WTC11 (cell line): Measurements from ENCODE around the gene LDLRAD4. TPM values are rescaled to one million over a fixed set of nuclear protein-coding genes. Genes with fewer than 3 reads are reported as not detected.

Experiments
- ATAC-seq: fragments of 200-7000 bp; cut with Tn5 transposase; 2 replicates; pipeline ENCODE4 v1.10.0; 2021; ENCODE audit warnings: mild to moderate bottlenecking, moderate library complexity
- CTCF ChIA-PET: fragments of 300-600 bp; sonication (Branson Sonifier 250); formaldehyde crosslinking; loops from one replicate; lab custom pipeline; 2021; ENCODE audit warnings: antibody characterized with exemption; lab: Charles Lee
- POLR2A ChIA-PET: fragments of 350-600 bp; sonication (Branson Sonifier 250); formaldehyde crosslinking; loops from one replicate; lab custom pipeline; 2021; ENCODE audit warnings: antibody characterized with exemption; lab: Charles Lee
- DNase-seq: peaks from one replicate; pipeline ENCODE4 v3.0.0; 2021; ENCODE audit warnings: low spot score
- H3K27ac Mint-ChIP-seq: 2 replicates; pipeline ENCODE4 v1.8.0; 2021; ENCODE audit warnings: mixed read lengths
- H3K27me3 Mint-ChIP-seq: 2 replicates; pipeline ENCODE4 v1.8.0; 2021; ENCODE audit warnings: low read depth, mild to moderate bottlenecking, moderate library complexity, mixed read lengths
- H3K36me3 Mint-ChIP-seq: 2 replicates; pipeline ENCODE4 v1.8.0; 2021; ENCODE audit warnings: mixed read lengths
- H3K4me1 Mint-ChIP-seq: 2 replicates; pipeline ENCODE4 v1.8.0; 2022; ENCODE audit warnings: mixed read lengths
- H3K4me3 Mint-ChIP-seq: 2 replicates; pipeline ENCODE4 v1.8.0; 2021; ENCODE audit warnings: mild to moderate bottlenecking, moderate library complexity, mixed read lengths
- H3K9me3 Mint-ChIP-seq: 2 replicates; pipeline ENCODE4 v1.8.0; 2021; ENCODE audit warnings: mixed read lengths
- CREM ChIP-seq: sonication (generic); formaldehyde crosslinking; IDR thresholded peaks from 2 replicates; pipeline ENCODE4 v1.8.1; 2022; ENCODE audit warnings: mild to moderate bottlenecking, missing genetic modification reagents, moderate library complexity
- ELF4 ChIP-seq: sonication (generic); formaldehyde crosslinking; IDR thresholded peaks from 2 replicates; pipeline ENCODE4 v1.8.1; 2022; ENCODE audit warnings: low read depth, mild to moderate bottlenecking, moderate library complexity, missing genetic modification reagents
- FOXP1 ChIP-seq: sonication (generic); formaldehyde crosslinking; IDR thresholded peaks from 2 replicates; pipeline ENCODE4 v1.8.0; 2022; ENCODE audit warnings: missing genetic modification reagents, mild to moderate bottlenecking, moderate library complexity, borderline replicate concordance
- GRHL2 ChIP-seq: fragments of 250-450 bp; sonication (Bioruptor Pico); IDR thresholded peaks from 2 replicates; pipeline ENCODE4 v1.8.0; 2022; ENCODE audit warnings: mild to moderate bottlenecking, moderate library complexity; ENCODE audit not compliant: insufficient replicate concordance, severe bottlenecking
- KAT7 ChIP-seq: sonication (generic); formaldehyde crosslinking; IDR thresholded peaks from 2 replicates; pipeline ENCODE4 v1.8.1; 2023; ENCODE audit warnings: missing genetic modification reagents, mild to moderate bottlenecking, borderline replicate concordance
- MAX ChIP-seq: sonication (generic); formaldehyde crosslinking; IDR thresholded peaks from 2 replicates; pipeline ENCODE4 v1.8.0; 2022; ENCODE audit warnings: mild to moderate bottlenecking, missing genetic modification reagents
- MXD4 ChIP-seq: fragments of 250-450 bp; sonication (Bioruptor Pico); IDR thresholded peaks from 2 replicates; pipeline ENCODE4 v1.8.0; 2021; ENCODE audit warnings: mild to moderate bottlenecking, moderate library complexity, borderline replicate concordance
- NFATC4 ChIP-seq: fragments of 250-450 bp; sonication (Bioruptor Pico); IDR thresholded peaks from 2 replicates; pipeline ENCODE4 v1.9.0; 2021; ENCODE audit warnings: mild to moderate bottlenecking
- NFE2L1 ChIP-seq: sonication (generic); formaldehyde crosslinking; IDR thresholded peaks from 2 replicates; pipeline ENCODE4 v1.8.1; 2023; ENCODE audit warnings: missing genetic modification reagents
- NR1H2 ChIP-seq: sonication (generic); formaldehyde crosslinking; IDR thresholded peaks from 2 replicates; pipeline ENCODE4 v1.9.0; 2021; ENCODE audit warnings: mild to moderate bottlenecking, moderate library complexity, missing genetic modification reagents
- NR2C2 ChIP-seq: sonication (generic); formaldehyde crosslinking; IDR thresholded peaks from 2 replicates; pipeline ENCODE4 v1.8.0; 2022; ENCODE audit warnings: mild to moderate bottlenecking, missing genetic modification reagents
- NR3C1 ChIP-seq: sonication (generic); formaldehyde crosslinking; conservative IDR thresholded peaks from 2 replicates; pipeline ENCODE4 v1.8.1; 2023; ENCODE audit warnings: low read depth, mild to moderate bottlenecking, missing genetic modification reagents
- RELA ChIP-seq: sonication (generic); formaldehyde crosslinking; IDR thresholded peaks from 2 replicates; pipeline ENCODE4 v1.8.1; 2022; ENCODE audit warnings: missing genetic modification reagents, mild to moderate bottlenecking, borderline replicate concordance
- SOX15 ChIP-seq: fragments of 250-450 bp; sonication (Bioruptor Pico); IDR thresholded peaks from 2 replicates; pipeline ENCODE4 v1.9.0; 2021; ENCODE audit warnings: mild to moderate bottlenecking
- TCF7 ChIP-seq: sonication (generic); formaldehyde crosslinking; IDR thresholded peaks from 2 replicates; pipeline ENCODE4 v1.8.0; 2022; ENCODE audit warnings: mild to moderate bottlenecking, low read depth, missing genetic modification reagents, moderate library complexity
- ZNF138 ChIP-seq: sonication (generic); formaldehyde crosslinking; conservative IDR thresholded peaks from 2 replicates; pipeline ENCODE4 v1.8.1; 2022; ENCODE audit warnings: mild to moderate bottlenecking, moderate library complexity, missing genetic modification reagents
- ZNF671 ChIP-seq: fragments of 250-450 bp; sonication (Bioruptor Pico); IDR thresholded peaks from 2 replicates; pipeline ENCODE4 v1.8.0; 2021; ENCODE audit warnings: mild to moderate bottlenecking
- total RNA-seq: library from RNA; stranded (reverse); gene quantifications from 3 replicates; pipeline ENCODE4 v1.2.3, GENCODE V29; 2021
- TF ChIP-seq, protein P1 (sequence below): fragments of 250-450 bp; sonication (Bioruptor Pico); IDR thresholded peaks from 2 replicates; pipeline ENCODE4 v1.9.0; 2021; ENCODE audit warnings: mild to moderate bottlenecking
- TF ChIP-seq, protein P2 (sequence below): fragments of 250-450 bp; sonication (Bioruptor Pico); IDR thresholded peaks from 2 replicates; pipeline ENCODE4 v1.8.0; 2021; ENCODE audit warnings: mild to moderate bottlenecking
- TF ChIP-seq, protein P3 (sequence below): sonication (generic); formaldehyde crosslinking; conservative IDR thresholded peaks from 2 replicates; pipeline ENCODE4 v1.8.1; 2022; ENCODE audit warnings: mild to moderate bottlenecking, missing genetic modification reagents
- TF ChIP-seq, protein P4 (sequence below): sonication (generic); formaldehyde crosslinking; IDR thresholded peaks from 2 replicates; pipeline ENCODE4 v1.8.1; 2022; ENCODE audit warnings: mild to moderate bottlenecking, moderate library complexity, missing genetic modification reagents

Gene LDLRAD4
- total RNA-seq, 1 experiment from 2014 or later = 6.2 TPM

DNA sequence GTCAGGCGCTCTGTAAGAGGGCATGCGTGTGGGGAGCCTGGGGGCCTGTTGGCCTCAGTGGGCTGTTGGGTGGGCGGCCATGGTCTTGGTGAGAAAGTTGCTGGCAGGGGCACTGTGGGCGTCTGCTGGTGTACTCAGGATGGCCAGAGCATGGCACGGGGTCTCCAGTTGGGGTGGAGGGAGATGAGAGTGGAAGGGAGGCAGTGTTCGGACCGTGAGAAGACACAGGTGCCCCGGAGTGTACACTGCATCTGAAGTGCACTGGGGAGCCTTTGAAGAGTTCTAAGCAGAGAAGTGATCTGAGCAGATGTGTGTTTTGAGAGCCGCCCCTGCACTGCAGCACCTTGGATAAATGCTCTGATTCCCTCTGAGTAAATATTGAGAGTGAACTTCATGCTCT, 150.8 kb downstream of the LDLRAD4 start (continued):
- TF ChIP-seq, protein P1, sequence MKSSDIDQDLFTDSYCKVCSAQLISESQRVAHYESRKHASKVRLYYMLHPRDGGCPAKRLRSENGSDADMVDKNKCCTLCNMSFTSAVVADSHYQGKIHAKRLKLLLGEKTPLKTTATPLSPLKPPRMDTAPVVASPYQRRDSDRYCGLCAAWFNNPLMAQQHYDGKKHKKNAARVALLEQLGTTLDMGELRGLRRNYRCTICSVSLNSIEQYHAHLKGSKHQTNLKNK (CRISPR knock-in tag) = no peak
- no peak for TF ChIP-seq NFE2L1 (CRISPR knock-in tag)
- TF ChIP-seq ELF4 = no peak
- TF ChIP-seq MAX (CRISPR knock-in tag) = no peak
- TF ChIP-seq NR3C1 = no peak
- TF ChIP-seq, protein P2, sequence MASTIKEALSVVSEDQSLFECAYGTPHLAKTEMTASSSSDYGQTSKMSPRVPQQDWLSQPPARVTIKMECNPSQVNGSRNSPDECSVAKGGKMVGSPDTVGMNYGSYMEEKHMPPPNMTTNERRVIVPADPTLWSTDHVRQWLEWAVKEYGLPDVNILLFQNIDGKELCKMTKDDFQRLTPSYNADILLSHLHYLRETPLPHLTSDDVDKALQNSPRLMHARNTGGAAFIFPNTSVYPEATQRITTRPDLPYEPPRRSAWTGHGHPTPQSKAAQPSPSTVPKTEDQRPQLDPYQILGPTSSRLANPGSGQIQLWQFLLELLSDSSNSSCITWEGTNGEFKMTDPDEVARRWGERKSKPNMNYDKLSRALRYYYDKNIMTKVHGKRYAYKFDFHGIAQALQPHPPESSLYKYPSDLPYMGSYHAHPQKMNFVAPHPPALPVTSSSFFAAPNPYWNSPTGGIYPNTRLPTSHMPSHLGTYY (CRISPR knock-in tag) = no peak

DNA sequence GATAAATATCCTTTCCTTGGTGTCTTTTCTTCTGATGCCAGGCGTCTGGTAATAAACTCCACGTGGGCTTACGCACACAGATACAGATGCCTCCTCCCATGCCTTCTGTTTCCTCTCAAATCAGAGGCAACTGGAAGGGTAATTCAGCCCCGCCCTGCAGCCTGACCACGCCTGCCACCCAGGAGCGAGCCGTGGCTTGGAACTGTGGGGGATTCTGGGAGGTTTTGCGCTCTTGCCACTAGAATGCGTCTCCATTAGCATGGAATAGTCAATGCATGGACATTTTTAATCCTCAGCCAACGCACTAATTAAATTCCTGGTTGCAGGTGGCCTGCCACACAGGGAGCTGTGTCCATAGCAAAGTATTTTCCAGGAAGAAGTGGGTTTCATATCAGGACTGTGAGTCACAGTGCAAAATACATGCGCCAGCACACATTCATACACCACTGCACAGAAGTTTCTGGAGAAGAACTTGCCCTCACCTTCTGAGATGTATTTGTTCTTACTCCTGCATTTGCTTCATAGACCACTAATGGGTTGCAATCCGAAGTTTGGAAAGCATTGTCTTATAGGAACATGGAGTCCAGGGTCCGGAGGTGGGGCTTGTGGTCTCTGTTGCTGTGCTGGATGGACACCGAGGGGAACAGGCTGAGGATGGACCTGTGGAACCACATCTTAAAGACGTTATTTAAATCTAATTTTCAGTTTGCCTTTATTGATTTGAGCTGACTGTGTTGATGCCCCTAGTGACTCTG, 151.4 kb downstream of the LDLRAD4 start:
- ChIA-PET CTCF (no interaction called here), POLR2A (no interaction called here)
- Mint-ChIP-seq H3K4me1 (peaks cover 27% of the 10 kb centered on the region), H3K9me3 (no peaks in the 10 kb centered on the region), H3K4me3 (no peak overlapping the region), H3K27me3 (no peaks in the 10 kb centered on the region), H3K27ac (no peak overlapping the region), H3K36me3 (no peaks in the 10 kb centered on the region)
- DNase-seq (no peak), ATAC-seq (no peak)
- TF ChIP-seq, protein P3, sequence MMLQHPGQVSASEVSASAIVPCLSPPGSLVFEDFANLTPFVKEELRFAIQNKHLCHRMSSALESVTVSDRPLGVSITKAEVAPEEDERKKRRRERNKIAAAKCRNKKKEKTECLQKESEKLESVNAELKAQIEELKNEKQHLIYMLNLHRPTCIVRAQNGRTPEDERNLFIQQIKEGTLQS (CRISPR knock-in tag) = no peak
- TF ChIP-seq FOXP1 (CRISPR knock-in tag) = no peak
- TF ChIP-seq SOX15 = no peak
- TF ChIP-seq NFATC4 (CRISPR knock-in tag) = no peak
- TF ChIP-seq NR1H2 = no peak
- no peak for TF ChIP-seq GRHL2 (CRISPR knock-in tag)
- no peak for TF ChIP-seq KAT7
- TF ChIP-seq MXD4 (CRISPR knock-in tag) = no peak
- TF ChIP-seq, protein P2 (CRISPR knock-in tag) = no peak
- no peak for TF ChIP-seq ZNF671 (CRISPR knock-in tag)

- no peak overlapping the region for H3K4me3 Mint-ChIP-seq
- DNase-seq (no peak), ATAC-seq (no peak)
- H3K27ac Mint-ChIP-seq = no peak overlapping the region
- H3K36me3 Mint-ChIP-seq = no peaks in the 10 kb centered on the region
- ChIA-PET CTCF (no interaction called here), POLR2A (no interaction called here)
- H3K9me3 Mint-ChIP-seq = no peaks in the 10 kb centered on the region
- H3K4me1 Mint-ChIP-seq = peaks cover 21% of the 10 kb centered on the region
- H3K27me3 Mint-ChIP-seq = no peaks in the 10 kb centered on the region
- no peak for TF ChIP-seq CREM (CRISPR knock-in tag)
- TF ChIP-seq RELA (CRISPR knock-in tag) = no peak
- no peak for TF ChIP-seq MXD4 (CRISPR knock-in tag)
- no peak for TF ChIP-seq TCF7 (CRISPR knock-in tag)
- no peak for TF ChIP-seq SOX15
- TF ChIP-seq KAT7 = no peak
- TF ChIP-seq, protein P4, sequence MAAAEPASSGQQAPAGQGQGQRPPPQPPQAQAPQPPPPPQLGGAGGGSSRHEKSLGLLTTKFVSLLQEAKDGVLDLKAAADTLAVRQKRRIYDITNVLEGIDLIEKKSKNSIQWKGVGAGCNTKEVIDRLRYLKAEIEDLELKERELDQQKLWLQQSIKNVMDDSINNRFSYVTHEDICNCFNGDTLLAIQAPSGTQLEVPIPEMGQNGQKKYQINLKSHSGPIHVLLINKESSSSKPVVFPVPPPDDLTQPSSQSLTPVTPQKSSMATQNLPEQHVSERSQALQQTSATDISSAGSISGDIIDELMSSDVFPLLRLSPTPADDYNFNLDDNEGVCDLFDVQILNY (CRISPR knock-in tag) = no peak
- TF ChIP-seq MAX (CRISPR knock-in tag) = no peak
- TF ChIP-seq, protein P2 (CRISPR knock-in tag) = no peak
- TF ChIP-seq NR2C2 (CRISPR knock-in tag) = no peak
- TF ChIP-seq ZNF138 (CRISPR knock-in tag) = no peak
- TF ChIP-seq GRHL2 (CRISPR knock-in tag) = no peak
- TF ChIP-seq, protein P1 (CRISPR knock-in tag) = no peak
- no peak for TF ChIP-seq NFE2L1 (CRISPR knock-in tag)
These were observed 152.6 kb downstream of the LDLRAD4 start for GRCh38 chr18:13370995-13371625.
